Measurements from ENCODE around the gene MAP4.

MAP4 gene

DNA sequence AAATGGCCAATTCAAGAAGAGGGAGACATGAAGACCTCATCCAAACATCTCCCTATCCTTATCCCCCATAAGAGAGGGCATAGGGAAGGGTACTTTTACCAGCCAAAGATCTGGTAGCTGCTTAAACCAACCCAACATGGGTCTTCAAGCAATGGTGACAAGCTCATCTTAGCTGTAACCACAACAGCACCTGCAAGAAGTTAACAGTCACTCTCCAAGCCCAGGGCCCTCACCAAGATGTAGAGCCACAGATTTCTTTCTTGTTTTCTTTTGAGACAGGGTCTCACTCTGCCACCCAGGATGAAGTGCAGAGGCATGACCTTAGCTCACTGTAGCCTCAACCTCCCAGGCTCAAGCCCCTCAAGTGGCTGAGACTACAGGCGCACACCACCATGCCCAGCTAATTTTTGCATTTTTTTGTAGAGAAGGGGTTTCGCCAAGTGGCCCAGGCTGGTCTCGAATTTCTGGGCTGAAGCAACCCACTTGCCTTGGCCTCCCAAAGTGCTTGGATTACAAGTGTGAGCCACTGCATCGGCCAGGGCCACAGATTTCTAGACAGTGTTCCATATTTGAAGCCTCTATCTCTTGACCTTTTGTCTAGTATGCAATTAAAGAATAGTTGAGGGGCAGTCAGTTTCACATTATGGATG lies 156.1 kb downstream of the MAP4 start:
- no peak for DNase-seq

DNA sequence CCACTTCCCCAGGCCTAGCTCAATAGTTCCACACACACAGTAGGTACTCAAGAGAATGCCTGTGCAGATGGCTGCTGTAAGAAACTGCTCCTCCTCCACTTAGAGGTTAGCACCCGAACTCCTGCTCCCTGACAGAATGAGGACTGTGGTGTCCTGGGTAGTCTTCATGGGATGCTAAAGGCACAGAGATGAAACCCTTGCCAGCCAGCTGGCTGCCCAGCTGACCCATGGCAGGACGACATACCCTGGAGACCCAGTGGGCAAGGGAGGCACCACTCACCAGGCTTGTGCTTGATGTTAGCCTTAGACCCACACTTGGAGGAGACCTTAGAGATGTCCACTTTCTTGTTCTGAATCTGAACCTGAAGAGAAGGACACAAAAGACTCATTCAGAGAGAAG lies 159.1 kb downstream of the MAP4 start:
- no peak for DNase-seq

DNA sequence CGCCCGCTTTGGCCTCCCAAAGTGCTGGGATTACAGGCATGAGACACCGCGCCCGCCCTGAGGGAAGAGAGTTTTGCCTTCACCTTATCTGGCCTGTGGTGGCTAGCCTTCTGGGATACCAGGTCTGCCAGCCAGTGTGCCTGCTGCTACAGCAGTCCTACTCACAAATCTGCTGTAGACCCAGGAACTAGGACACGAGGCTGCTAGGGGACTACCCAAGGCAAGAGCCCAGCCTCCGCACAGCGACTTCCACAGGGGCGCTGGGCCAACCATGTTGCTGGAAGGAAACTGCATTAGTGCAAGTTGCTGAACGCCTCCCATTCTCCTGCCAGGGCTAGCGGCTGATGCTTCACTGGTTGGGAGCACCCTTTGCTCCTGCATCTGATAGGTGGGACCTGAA lies 159.5 kb downstream of the MAP4 start:
- no peak for DNase-seq

DNA sequence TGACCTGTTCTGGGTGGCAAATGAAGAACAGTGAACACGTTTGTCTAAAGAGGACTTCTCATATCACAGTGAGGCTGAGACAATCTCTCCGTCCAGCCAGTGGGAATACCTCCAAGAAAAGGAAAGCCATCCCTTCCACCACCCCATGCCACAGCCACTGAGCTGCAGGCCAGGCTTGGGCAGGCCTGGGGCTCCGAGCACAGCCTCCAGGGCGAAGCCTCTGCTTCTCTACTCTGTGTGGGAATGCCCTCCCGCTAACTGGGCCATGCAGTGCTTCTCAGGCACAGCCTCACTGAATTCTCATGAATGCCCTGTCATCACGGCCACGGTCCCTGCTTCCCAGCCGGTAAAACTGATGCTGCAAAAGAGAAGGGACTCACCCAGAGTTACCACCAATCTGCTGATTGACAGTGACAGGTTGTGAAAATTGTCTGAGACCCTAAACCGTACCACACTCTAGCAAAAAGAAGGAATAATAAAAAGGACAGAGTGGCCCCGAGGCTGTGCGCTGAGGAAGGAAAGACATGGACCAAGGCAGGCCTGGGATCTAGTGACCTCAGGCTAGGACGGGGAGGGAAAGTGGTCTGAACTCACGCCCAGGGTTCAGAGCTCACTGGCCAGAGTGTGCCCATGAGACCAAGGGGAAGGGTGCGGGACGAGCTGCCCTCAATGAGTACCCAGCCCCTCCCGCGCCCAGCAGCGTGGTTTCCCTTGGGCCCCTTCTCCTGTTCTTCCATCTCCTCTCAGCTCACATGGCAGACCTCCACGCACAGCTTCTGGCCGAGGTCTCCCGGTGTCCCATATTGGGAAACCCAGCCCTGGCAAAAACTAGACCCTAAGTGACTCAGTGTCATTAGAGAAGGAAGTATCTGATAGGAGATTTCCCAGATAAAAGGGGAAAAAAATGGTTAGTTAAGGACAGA lies 160.5 kb downstream of the MAP4 start:
- no peak for DNase-seq

DNA sequence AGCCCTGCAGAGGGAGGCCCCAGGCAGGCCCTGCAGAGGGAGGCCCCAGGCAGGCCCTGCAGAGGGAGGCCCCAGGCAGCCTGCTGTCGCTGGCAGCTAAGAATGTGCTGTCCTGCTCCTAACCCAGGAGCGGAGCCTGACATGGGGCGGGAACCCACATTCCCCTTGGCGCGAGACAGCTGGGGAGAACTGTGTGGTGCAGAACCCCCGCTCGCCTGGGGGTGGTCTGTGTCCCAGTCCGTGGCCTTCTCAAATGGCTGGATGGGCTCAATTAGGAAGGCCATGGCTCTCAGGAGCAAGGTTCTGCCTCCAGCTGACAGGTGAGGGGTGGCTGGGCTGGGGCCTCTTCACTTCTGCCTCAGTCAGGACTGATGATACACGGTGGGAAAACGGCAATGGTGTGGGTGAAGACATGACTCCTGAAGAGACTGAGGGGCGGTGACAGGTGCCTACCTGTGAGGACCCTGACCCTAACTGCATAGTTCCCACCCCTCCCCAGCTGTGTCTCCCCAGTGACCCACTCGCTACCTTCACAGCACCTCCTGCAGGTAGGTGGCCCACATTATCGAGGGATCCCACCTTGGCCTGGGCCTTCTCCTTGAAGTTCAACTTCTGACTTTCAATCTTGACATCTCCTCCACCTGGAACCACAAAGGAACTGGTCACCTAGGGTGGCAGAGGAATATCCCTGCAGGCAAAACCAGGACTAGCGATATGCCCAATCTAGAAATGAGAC lies 161.3 kb downstream of the MAP4 start:
- DNase-seq: no peak

DNA sequence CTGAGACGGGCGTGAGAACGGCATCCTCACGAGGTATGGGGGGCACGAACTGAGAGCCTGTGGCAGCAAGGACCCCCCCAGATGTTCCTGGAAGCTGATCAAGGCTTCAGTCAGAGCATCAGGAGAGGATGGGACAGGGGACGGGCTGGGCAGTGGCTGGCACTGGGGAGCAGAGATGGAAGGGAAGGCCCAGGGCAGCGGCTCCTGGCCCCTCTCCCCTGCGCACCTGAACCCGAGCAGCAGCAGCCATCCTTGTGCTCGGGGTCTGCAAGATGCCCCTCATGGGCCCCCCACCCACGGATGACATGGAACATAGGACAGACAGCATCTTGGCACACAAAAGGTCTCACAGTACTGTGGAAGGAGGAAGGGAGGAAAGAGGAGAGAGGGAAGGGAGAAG lies 161.9 kb downstream of the MAP4 start:
- no peak for DNase-seq

DNA sequence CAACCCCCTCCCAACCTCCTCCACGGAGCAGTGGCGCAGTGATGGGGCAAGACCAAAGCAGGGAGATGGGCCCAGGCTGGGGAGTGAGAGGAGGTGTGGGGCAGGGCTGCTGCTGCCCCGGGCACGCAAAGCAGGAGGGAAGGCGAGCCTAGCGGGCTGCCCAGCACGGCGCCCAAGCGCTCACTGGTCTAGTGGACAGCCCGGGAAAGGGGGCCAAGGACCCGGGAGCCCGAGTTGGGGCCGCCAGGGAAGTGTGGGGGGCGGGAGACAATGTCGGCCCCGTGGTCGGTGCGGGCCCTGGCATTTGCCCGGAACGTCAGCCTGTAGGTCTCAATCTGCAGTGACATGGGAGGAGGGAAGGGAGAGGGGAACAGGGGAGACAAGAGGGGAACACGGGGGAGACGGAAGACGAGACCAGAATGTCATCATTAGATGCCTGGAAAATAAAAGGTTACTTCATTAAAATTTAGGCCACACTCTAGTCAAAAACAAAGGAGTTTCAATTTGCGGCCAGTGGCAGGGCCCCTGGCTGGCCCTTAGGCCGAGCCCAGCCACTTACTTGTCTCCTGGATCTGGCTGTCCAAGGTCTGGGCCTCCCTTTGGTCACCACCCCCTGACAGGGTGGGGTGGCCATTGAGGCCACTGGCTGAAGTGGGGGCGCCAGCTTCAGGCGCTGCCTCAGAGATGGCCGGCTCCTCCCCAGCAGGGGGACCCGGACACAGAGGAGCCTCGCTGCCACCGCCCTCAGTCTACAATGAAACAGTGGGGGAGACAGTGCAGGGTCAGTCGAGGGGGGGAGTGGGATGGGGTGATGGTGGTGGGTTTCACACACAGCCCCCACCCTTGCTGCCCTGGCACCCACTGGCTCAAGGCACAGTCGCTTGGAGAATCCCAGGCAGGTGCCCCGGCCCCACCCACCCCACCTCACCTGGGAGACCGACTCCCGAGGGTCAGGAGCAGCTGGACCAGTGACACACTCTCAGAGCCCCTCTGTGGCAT lies 163.3 kb downstream of the MAP4 start:
- no peak for DNase-seq

DNA sequence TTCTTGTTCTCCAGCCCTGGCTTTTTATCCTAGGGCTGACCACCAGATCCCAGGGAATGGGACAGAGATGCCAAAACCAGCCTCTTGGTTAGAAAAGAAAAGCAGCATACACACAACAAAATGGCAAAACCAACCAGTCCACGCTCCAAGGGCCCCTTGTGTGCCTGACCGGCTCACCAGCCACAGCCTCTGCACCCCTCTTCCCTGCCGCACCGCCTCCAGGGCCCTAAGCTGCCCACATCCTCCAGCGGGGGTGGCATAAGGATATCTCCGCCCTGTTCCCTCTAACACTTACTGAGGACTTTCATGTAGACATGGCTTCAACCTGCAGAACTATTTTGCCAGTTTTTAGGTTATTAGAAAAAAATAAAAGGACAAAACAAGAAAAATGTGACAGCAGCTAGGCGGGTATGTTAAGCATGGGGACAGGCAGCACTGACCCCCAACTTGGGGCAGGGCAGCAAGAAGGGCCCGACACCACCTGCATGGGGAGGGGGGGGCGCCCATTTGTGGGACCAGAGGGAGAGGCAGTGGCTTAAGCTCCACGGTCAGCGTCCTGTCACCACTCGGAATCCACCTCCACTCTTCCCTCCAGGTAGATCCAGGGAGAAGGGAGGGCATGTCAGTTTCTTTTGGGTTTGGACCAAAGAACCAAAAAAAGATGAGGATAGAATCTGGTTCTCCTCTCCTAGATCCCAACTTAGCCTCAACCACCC lies 164.2 kb downstream of the MAP4 start:
- DNase-seq: no peak

DNA sequence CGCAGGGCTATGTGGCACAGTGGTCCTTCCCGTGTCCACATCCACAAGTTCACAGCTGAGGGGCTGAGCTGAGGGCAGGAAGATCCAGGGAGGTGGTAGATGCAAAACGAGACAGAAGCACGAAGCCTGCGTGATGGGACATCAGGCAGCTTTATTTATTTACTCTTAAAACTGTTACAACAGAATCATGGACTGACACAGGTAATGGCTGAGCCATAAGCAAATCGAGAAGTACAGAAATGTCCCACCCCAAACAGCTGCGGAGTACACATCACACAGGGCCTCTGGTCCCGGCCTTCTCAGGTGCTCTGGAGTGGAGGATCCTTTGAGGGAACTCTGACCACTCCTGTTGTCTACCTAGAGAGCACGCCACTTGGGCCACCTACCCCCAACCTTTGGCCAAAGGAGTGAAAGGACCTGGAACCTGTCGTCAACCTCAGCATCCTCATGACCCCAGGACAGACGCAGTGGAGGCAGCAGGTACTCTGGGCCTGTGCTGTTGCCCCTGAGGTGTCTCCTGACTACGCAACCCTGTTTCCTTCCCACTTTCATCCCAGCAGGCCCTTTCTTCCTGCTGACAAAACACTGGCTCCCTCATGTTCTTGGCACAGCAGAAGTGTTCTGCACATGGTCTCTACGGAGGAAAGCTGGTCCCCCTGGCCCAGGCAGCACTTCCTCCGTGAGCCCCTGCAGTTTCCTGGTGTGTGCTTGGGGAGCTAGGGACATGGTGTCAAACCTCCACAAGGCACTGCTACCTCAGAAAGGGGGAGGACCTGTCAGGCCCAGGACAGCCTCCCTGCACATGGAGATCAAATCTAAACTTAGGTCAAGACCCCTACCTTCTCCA lies 165.4 kb downstream of the MAP4 start:
- no peak for DNase-seq

DNA sequence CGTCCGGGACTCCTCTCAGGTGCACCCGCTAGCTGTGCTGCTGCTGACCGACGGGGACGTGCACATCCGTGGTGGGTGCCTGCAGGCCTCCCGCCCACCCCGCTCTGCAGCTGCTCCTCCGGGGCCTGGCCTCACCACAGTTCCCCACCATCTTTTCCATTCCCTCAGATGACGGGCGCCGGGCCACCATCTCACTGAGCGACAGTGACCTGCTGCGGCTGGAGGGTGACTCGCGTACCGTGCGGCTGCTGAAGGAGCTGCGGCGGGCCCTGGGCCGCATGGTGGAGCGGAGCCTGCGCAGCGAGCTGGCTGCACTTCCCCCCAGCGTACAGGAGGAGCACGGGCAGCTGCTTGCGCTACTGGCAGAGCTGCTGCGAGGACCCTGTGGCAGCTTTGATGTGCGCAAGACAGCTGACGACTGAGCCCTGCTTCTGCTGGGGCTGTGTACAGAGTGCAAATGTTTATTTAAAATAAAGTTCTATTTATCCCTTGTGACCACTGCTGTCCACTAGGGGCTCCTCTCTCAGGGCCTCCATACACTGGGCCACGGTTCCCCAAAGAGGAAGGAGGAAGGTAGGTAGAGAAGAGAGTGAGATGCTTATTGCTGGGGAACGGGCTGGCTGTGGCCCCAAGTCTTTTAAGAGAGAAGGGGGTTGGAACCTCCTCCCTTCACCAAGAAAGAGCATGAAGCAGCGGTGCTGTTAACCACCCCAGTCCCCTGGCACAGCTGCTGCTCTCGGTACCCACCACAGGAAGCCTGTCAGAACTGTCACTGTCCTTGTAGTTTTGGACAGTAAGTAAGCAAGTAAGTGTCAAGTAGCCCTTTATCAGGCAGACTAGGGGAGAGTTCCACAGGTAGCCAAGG lies 166.3 kb downstream of the MAP4 start:
- peak; percentile 7 to 19 (median 10) for DNase-seq

DNA sequence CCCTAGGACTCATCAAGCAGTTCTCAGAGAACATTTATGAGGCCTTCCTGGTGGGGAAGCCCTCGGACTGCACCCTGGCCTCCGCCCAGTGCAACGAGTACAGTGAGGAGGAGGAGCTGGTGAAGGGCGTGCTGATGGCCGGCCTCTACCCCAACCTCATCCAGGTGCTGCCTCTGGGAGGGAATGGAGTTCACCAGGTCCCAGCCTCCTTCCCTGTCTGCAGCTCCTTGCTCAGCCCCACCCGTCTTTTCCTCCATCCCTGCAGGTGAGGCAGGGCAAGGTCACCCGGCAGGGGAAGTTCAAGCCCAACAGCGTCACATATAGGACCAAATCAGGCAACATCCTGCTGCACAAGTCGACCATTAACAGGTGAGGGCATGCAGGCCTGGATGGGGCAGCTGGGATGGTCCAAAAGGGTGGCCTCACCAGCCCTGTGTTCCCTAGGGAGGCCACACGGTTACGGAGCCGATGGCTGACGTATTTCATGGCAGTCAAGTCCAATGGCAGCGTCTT lies 167.0 kb downstream of the MAP4 start:
- no peak for DNase-seq

DNA sequence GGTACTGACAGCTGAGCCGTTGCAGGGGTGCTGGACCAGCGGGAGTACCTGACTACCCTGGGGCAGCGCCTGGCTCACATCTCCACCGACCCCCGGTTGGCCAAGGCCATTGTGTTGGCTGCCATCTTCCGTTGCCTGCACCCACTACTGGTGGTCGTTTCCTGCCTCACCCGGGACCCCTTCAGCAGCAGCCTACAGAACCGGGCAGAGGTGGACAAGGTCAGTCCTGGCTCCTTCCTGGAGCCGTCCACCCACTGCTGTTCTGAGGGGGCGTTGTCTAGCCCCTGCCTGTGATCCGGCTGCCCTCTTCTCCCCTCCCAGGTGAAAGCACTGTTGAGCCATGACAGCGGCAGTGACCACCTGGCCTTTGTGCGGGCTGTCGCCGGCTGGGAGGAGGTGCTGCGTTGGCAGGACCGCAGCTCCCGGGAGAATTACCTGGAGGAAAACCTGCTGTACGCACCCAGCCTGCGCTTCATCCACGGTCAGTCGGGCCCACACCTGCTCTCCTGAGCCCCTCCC lies 167.6 kb downstream of the MAP4 start:
- no peak for DNase-seq

DNA sequence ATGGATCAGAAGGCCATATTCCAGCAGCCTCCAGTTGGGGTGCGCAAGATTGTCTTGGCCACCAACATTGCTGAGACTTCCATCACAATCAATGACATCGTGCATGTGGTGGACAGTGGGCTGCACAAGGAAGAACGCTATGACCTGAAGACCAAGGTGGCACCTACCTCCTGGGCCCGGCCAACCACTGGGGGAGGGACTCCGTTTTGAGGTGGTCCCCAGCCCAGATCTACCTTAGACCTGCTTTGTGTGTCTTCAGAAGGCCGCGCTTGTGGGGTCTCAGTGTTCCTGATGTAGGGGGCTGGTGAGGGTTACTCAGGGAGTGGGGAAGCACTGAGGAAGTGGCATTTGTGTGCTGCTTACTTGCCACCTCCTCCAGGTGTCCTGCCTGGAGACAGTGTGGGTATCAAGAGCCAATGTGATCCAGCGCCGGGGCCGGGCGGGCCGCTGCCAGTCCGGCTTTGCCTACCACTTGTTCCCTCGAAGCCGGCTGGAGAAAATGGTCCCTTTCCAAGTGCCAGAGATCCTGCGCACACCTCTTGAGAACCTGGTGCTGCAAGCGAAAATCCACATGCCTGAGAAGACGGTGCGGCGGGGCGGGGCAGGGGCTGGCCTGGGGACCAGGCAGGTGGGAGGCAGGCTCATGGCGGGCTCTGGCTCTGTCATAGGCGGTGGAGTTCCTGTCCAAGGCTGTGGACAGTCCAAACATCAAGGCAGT lies 168.3 kb downstream of the MAP4 start:
- no peak for DNase-seq

DNA sequence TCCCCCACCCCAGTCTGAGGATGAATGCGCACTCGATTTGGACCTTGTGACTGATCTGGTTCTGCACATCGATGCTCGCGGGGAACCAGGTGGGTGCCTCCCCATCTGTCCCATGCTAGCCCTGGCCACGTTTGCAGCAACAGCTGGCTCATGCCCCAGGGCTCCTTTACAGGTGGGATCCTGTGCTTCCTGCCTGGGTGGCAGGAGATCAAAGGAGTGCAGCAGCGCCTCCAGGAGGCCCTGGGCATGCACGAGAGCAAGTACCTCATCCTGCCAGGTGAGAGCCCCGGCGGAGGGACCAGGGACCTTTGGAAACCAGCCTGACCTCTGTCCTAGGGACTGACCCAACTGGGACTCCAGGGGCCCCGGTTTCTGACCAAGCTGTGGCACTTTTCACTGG lies 169.0 kb downstream of the MAP4 start:
- no peak for DNase-seq

DNA sequence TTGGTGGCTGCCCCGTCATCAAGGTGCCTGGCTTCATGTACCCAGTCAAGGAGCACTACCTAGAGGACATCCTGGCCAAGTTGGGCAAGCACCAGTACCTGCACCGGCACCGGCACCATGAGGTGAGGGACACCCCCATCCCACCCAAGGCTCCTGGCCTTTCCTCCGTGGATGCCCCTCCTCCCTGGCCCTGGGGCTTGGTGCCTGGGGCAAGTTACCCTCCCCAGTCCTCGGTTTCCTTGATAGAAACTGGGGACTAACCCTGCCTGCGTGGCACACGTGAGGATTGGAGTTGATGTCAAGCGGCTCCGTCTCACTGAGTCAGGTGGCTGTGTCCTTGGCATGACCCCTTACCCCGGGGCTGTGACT lies 169.4 kb downstream of the MAP4 start:
- DNase-seq: no peak

DNA sequence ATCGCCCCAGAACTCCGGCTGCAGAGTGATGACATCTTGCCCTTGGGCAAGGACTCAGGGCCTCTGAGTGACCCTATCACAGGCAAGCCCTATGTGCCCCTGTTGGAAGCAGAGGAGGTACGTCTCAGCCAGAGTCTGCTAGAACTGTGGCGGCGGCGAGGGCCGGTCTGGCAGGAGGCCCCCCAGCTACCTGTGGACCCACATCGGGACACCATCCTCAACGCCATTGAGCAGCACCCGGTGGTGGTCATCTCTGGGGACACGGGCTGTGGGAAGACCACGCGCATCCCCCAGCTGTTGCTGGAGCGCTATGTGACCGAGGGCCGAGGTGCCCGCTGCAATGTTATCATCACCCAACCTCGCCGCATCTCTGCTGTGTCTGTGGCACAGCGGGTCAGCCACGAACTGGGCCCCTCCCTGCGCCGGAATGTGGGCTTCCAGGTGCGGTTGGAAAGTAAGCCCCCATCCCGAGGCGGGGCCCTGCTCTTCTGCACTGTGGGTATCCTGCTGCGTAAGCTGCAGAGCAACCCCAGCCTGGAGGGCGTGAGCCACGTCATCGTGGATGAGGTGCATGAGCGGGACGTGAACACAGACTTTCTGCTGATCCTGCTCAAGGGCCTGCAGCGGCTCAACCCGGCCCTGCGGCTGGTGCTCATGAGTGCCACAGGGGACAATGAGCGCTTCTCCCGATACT lies 169.9 kb downstream of the MAP4 start:
- DNase-seq: no peak

DNA sequence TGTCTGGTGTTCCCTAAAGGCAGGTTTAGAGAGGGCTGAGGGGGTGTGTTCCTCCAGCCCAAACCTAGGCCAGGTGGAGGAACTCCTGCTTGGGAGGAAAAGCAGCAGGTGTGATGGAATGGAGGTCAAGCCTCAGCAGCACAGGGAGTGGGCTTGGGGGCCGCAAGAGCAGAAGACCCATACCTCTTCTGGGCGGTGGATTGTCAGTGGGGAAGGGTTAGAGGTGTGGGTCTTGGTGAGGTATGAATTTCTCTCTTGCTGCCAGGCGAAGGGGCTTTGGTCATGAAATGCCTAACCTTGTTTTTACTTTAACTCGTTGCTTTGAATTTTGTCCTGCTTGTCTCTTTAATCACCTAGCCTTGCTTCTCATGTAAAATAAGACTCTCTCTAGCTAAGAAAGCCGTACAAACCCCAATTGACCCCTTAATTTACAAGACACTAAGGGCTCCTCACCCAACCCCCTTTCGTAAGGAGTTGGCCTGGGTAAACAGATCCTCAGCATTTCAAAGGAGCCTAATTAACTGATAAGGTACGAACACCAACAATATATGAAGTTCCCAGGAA lies 174.3 kb downstream of the MAP4 start:
- no peak for DNase-seq

DNA sequence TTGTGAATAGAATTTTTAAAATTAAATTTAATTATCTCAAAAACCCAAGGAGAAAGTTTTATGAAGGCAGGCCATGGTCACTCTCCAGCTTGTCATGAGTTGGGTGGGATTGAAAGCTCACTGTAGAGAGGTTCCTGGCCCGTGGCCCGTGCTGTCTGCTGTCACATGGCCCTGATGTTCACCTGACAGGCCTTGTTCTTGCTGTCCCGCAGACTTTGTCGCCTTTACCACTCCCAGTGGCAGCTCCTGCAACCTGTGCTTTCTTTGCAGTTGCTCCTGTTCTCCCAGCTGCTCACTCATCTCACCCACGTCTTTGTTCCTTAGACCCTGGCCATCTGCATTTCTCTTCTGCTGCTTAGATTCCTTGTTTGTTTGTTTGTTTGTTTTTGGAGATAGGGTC lies 177.7 kb downstream of the MAP4 start:
- no peak for DNase-seq

Measured in suppressor macrophage treated with lipopolysaccharide for 1 hour (primary cell).